HG03521 (cell line): ENCODE results near the gene PPFIA3.

Experiments
- ATAC-seq: cut with Tn5 transposase; IDR thresholded peaks from one replicate; pipeline ENCODE4 v1.9.1; 2021; ENCODE audit warnings: mild to moderate bottlenecking, moderate library complexity; ENCODE audit not compliant: unreplicated experiment

The PPFIA3 gene

GRCh38 chr19:49148784-49149651 lies 29.7 kb downstream of the PPFIA3 start:
- ATAC-seq = no peak

DNA sequence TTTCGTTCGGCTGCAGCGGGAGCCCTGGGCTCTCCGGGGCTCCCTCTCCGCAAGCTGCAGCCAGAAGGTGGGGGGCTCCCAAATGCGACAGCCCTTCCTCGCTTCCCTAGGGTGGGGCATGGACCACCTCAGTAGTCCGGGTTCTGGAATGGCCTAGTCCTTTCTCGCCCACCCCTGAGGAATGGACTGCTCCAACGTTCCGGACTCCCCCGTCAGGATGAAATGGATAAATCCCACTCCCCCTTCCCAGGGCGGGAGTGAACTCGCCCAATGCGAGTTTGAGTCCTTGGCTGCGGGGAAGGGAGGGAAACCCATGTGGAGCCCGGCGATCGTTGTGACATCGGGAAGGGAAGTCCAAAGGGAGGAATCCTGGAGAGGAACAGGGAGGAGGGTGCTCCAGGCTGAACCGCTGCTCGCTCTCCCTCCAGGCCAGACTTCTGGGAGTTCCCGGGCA lies 30.3 kb downstream of the PPFIA3 start:
- no peak for ATAC-seq

DNA sequence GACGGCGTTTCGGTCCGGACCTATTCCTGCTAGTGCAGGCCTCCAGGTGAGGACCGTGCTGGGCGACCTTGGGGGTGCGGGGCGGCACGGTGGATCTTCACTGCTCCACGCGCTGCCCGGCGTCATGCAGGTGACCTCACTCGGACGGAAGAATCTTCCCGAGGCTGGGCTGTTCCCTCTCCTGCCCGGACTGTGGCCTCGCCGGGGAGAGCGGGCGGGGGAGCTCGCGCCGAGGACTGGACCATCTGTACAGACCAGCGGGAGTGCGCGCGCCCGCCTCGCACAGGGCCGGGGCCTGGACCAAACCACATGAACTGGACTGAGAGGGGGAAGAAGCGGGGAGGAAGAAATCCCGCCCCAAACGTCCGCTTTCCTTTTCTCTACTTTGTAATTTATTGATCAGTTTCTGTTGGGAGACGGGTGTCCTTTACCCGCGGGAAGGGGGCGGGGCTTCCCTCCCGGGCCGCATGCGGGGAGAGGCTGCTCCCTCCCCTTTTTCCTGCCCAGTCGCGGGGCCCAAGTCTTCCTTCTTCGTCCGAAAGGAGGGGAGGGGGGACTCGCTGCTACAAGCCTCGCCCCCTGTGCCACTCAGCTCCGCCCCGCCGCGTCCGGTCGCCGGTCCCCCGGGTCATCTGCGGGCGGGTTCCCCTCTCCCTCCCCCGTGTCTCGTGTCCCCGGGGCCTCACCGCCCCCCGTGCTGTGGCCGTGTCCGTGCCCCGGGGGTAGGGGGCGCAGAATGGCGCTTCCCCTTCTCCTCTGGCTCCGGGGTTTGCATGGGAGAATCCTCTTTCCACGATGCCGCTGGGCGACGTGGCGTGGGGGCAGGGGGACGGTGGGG lies 31.0 kb downstream of the PPFIA3 start:
- no peak for ATAC-seq

DNA sequence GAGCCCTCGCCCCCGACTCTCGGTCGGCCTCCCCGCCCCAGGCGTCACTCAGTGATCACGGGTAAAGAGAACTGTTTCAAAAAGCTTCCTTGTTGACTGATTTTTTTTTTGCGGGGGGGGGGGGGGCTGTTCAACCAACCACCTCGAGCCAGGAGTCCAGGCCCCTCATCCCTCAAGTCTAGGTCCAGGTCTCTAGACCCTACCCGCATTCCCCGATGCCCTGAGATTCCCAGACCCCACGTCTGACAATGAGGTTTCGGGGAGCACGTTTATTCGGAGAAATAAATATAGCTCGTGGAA lies 31.6 kb downstream of the PPFIA3 start:
- no peak for ATAC-seq

DNA sequence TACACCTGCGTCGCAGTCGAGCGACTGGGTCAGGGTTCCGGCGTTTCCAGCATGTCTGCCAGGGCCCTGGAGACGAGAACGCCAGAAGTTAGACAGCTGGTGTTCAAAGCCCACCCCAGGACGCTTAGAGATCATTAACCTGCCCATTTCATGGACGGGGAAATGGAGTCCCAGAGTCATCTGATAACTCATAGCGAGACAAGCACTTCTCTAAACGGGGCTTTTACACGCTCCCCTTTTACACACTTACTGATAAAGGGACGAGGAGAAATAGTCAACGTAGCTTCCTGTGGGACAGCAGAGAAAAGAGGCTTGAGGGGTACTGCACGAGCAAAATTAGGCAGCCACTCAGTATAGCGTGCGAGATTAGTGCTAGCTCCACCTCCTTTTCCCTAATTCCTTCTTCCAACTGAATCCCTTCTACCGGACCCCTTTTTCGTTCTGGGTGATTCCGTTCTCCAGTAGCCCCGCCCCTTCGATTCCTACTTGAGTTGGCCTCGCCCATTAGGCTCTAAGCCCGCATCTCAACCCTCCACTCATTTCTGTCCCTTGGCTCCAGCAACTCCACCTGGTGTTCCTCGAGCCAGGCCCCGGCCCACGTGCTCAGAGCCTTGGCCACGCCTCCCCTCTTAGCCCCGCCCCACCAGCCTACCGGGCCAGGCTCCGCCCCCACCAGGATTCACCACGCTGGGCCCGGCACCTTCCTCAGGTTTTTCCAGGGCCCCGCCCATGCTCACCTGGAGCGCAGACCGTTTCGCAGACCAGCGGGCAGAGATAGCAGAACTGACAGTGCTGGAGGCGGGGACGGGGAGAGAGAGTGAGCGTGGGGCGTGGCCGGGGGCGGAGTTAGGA lies 32.1 kb downstream of the PPFIA3 start:
- no peak for ATAC-seq

- no peak for ATAC-seq
Measured at GRCh38 chr19:49152119-49152550, 32.8 kb downstream of the PPFIA3 start.

DNA sequence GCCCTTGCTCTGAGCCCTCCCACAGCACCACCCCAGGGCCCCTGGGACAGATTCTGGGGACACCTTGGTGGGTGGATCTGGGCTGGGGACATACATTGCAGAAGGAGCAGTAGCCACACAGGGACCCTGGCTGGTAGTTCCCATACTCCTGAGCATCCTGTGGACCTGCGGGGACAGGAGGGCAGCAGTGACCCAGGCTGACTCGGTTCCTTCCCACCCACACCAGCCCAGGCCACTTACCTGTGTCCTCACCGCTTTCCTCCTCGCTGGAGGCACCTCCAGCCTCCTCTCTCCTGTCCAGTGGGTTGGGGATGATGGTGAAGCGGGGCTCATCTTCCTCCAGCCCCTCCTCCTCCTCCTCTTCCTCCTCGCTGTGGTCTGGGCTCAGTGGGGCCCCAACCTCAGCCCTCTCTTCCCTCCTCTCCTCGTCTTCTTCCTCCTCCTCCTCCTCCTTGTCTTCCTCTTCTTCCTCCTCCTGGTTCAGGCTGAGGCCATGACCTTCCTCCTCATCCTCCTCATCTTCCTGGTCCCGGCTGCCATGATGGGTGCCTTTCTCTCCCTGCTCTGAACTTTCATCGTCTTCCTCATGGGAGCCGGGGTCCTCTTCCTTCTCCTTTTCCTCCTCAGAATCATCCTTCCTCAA lies 33.9 kb downstream of the PPFIA3 start:
- no peak for ATAC-seq

GRCh38 chr19:49154279-49154678 lies 34.9 kb downstream of the PPFIA3 start:
- no peak for ATAC-seq

GRCh38 chr19:49155005-49155819 lies 35.9 kb downstream of the PPFIA3 start, which contains the start of gene HRC:
Gene HRC, minus strand, starts transcription at chr19:49155396. Its CDS starts 159 bp downstream, at chr19:49155237.
- no peak for ATAC-seq

DNA sequence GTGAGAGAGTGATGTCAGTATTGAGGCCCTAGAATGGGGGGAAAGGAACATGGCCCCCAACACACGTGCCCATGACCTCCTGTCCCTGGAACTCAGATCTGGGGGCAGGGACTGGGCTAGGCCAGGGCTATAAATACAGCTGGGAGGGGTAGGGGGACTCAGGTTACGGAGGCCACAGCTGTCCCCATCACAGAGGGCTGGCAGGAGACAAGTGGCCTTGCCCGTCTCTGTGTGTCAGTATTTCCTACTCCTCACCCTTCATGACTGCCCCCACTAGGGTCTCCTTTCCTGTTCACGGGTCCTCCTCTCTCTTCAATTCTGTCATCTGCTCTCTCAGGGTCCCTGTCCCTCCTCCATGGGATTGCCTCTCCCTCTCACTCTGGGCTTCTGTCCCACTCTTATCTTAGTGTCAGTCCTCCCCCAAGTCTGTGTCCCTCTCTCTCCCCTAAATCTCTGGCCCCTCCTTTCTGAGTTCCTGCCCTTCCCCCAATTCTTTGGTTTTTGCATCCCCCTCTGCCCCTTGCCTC lies 36.5 kb downstream of the PPFIA3 start:
- no peak for ATAC-seq

DNA sequence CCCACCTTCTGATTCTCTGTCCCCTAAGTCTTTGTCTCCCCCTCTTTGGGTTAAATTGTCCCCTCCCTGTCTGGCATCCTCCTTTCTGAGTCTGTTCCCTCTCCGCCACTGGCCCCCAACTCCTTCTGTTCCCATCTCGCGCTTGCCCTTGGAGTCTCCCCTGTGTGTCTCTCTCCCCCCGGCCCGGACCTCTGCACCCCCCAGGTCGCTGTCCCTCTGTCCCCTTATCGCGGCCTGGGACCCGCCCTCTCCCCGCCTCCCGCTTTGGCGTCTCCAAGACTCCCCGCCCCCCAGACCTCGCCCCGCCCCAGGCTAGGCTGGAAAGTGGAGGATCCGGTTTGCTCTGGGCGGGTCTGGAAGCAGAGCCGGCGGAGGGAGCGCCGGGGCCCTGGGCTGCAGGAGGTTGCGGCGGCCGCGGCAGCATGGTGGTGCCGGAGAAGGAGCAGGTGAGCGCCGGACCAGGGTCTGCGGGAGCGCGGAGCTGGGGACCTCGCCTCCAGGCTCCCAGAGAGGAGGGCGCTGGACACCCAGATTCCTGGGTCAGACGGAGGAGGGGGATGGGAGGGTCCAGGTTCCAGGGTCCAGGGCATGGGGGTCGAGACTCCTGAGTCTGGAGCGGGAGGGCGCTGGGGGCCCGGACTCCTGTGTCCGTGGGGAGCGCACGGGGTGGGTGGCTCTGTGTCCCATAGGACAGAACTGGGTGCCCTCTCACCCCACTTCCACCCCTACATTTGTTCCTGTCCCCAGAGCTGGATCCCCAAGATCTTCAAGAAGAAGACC lies 38.3 kb downstream of the PPFIA3 start, which contains the start of gene TRPM4:
TRPM4 (plus strand) TSS at position 348 of the 780 bp plus-strand sequence; CDS start at position 423, 75 bp downstream.
- ATAC-seq = no peak

DNA sequence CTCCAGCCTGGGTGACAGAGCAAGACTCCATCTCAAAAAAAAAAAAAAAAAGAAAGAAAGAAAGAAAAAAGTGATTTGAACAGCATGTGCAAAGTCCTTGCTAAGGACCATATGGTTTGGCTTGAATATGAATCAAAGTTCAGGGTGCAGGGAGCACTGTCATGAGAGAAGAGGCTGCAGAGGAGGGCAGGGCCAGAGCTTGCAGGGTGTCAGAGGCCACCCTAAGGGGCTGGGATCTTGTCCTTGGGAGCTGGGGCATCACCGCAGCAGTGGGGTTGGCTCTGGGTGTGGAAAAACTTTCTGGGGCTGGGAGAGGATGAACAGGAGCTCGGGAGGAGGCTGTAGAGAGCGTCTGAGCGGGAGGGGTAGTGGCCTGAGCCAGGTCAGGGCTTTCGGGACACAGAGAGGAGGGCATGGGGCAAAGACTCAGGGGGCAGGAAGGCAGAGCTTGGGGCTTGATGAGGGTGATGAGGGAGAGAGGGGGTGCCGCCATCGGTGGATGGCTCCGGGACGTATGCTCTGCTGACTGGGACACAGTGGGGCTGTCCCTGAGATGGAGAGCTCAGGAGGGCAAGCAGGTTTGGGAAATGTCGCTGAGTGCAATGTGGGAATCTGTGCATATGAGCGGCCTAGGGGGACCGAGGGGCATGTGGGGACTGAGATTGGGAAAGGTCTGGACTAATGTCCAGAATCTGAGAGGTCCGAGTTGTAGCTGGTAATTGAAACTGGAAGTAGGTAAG lies 41.3 kb downstream of the PPFIA3 start:
- ATAC-seq = no peak

- ATAC-seq = no peak
Measured at GRCh38 chr19:49161987-49162386, 42.6 kb downstream of the PPFIA3 start.

GRCh38 chr19:49165111-49165750 lies 45.9 kb downstream of the PPFIA3 start:
- no peak for ATAC-seq

GRCh38 chr19:49165865-49166301 lies 46.5 kb downstream of the PPFIA3 start:
- ATAC-seq = no peak

DNA sequence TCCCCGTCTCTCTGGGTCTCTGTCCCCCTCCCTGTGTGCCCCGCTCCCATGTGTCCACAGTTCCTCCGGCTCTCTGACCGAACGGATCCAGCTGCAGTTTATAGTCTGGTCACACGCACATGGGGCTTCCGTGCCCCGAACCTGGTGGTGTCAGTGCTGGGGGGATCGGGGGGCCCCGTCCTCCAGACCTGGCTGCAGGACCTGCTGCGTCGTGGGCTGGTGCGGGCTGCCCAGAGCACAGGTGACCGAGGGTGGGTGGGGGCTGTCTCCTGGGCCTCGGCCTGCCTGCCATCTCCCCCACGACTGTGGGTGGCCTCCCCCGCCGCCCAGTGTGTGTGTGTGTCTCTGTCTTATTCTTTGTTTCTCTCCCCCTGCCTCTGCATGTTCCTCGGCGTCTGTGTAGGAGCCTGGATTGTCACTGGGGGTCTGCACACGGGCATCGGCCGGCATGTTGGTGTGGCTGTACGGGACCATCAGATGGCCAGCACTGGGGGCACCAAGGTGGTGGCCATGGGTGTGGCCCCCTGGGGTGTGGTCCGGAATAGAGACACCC lies 48.6 kb downstream of the PPFIA3 start:
- ATAC-seq = no peak

- ATAC-seq = no peak
Measured at GRCh38 chr19:49168421-49168820, 49.1 kb downstream of the PPFIA3 start.
